KOPT-K1 (cell line): Measurements from ENCODE around the gene SCAP.

Experiments used
- H3K27ac ChIP-seq: fragments of 200-600 bp; sonication (generic); 2 replicates; pipeline ENCODE4 v1.5.1; 2016; ENCODE audit warnings: antibody characterized with exemption, mild to moderate bottlenecking, low read depth, low read length; ENCODE audit not compliant: poor library complexity, severe bottlenecking
- H3K36me3 ChIP-seq: fragments of 200-600 bp; sonication (generic); 2 replicates; pipeline ENCODE4 v1.5.1; 2017; ENCODE audit warnings: antibody characterized with exemption, mild to moderate bottlenecking, low read length, moderate library complexity; ENCODE audit not compliant: insufficient read depth
- H3K9me3 ChIP-seq: fragments of 200-600 bp; sonication (generic); 2 replicates; pipeline ENCODE4 v1.5.1; 2017; ENCODE audit warnings: antibody characterized with exemption, low read length, mild to moderate bottlenecking; ENCODE audit not compliant: insufficient read depth, poor library complexity, severe bottlenecking

The SCAP gene

GRCh38 chr3:47429476-47430270 is 46.1 kb downstream of the SCAP start:
- peaks cover 95% of the 10 kb centered on the region for H3K36me3 ChIP-seq
- no peaks in the 10 kb centered on the region for H3K9me3 ChIP-seq
- no peak overlapping the region for H3K27ac ChIP-seq

- peaks cover 95% of the 10 kb centered on the region for H3K36me3 ChIP-seq
- no peak overlapping the region for H3K27ac ChIP-seq
- H3K9me3 ChIP-seq: no peaks in the 10 kb centered on the region
Measured at GRCh38 chr3:47428662-47429061, 47.1 kb downstream of the SCAP start.

- Histone ChIP-seq H3K9me3 (no peaks in the 10 kb centered on the region), H3K27ac (no peak overlapping the region), H3K36me3 (peaks cover 95% of the 10 kb centered on the region)
Measured at GRCh38 chr3:47427866-47428265, 47.9 kb downstream of the SCAP start.

- Histone ChIP-seq H3K27ac (no peak overlapping the region), H3K36me3 (peaks cover 92% of the 10 kb centered on the region), H3K9me3 (no peaks in the 10 kb centered on the region)
Measured at GRCh38 chr3:47425959-47426358, 49.8 kb downstream of the SCAP start.

GRCh38 chr3:47425383-47425778 is 50.4 kb downstream of the SCAP start:
- peaks cover 91% of the 10 kb centered on the region for H3K36me3 ChIP-seq
- no peak overlapping the region for H3K27ac ChIP-seq
- H3K9me3 ChIP-seq: no peaks in the 10 kb centered on the region

GRCh38 chr3:47424434-47425382 is 51.0 kb downstream of the SCAP start:
- Histone ChIP-seq H3K9me3 (no peaks in the 10 kb centered on the region), H3K27ac (no peak overlapping the region), H3K36me3 (peaks cover 91% of the 10 kb centered on the region)

- H3K9me3 ChIP-seq: no peaks in the 10 kb centered on the region
- H3K27ac ChIP-seq: no peak overlapping the region
- H3K36me3 ChIP-seq: peaks cover 92% of the 10 kb centered on the region
Measured at GRCh38 chr3:47423548-47424145, 52.1 kb downstream of the SCAP start.

GRCh38 chr3:47422743-47423142 is 53.0 kb downstream of the SCAP start:
- peaks cover 90% of the 10 kb centered on the region for H3K36me3 ChIP-seq
- H3K9me3 ChIP-seq: no peaks in the 10 kb centered on the region
- H3K27ac ChIP-seq: no peak overlapping the region

- H3K36me3 ChIP-seq: peaks cover 89% of the 10 kb centered on the region
- no peaks in the 10 kb centered on the region for H3K9me3 ChIP-seq
- peak overlapping the region; percentile 73 for H3K27ac ChIP-seq
Measured at GRCh38 chr3:47421741-47422649, 53.7 kb downstream of the SCAP start.

- H3K9me3 ChIP-seq: no peaks in the 10 kb centered on the region
- H3K27ac ChIP-seq: peak overlapping the region; percentile 73
- peaks cover 89% of the 10 kb centered on the region for H3K36me3 ChIP-seq
Measured at GRCh38 chr3:47420511-47421484, 54.9 kb downstream of the SCAP start.

- Histone ChIP-seq H3K27ac (no peak overlapping the region), H3K36me3 (peaks cover 89% of the 10 kb centered on the region), H3K9me3 (no peaks in the 10 kb centered on the region)
Measured at GRCh38 chr3:47420044-47420430, 55.7 kb downstream of the SCAP start.

- Histone ChIP-seq H3K27ac (no peak overlapping the region), H3K9me3 (no peaks in the 10 kb centered on the region), H3K36me3 (peaks cover 89% of the 10 kb centered on the region)
Measured at GRCh38 chr3:47419083-47420043, 56.4 kb downstream of the SCAP start.
